GM12878 (cell line): Measurements from ENCODE around the gene CDC37. TPM values are rescaled to one million over a fixed set of nuclear protein-coding genes. Genes with fewer than 3 reads are reported as not detected.

Source experiments
- ATAC-seq: fragments of 200-7000 bp; cut with Tn5 transposase; 3 replicates; pipeline ENCODE4 v1.9.1; 2020; ENCODE audit warnings: mild to moderate bottlenecking, moderate library complexity
- BruUV-seq: library from RNA; stranded (reverse); fragments of 400-500 nt; replicated peaks from 2 replicates; lab custom pipeline; 2021; lab: Mats Ljungman, UMichigan
- CTCF ChIA-PET: fragments of 300-600 bp; sonication (Branson Sonifier 250); formaldehyde crosslinking; extraction: SDS; loops from one replicate; lab custom pipeline; 2021; ENCODE audit warnings: inconsistent platforms; lab: Yijun Ruan, JAX
- POLR2A ChIA-PET: fragments of 350-600 bp; formaldehyde crosslinking; extraction: SDS; loops from one replicate; lab custom pipeline; 2021; ENCODE audit warnings: inconsistent platforms; lab: Charles Lee
- RAD21 ChIA-PET: fragments of 300-600 bp; sonication (Branson Sonifier 250); formaldehyde crosslinking; loops from one replicate; lab custom pipeline; 2023; ENCODE audit warnings: antibody characterized with exemption; ENCODE audit not compliant: unreplicated experiment; lab: Charles Lee
- SMC1A ChIA-PET: fragments of 300-600 bp; sonication (Branson Sonifier 250); formaldehyde crosslinking; loops from one replicate; lab custom pipeline; 2023; ENCODE audit not compliant: unreplicated experiment, uncharacterized antibody; lab: Charles Lee
- DNase-seq: peaks from one replicate; pipeline ENCODE4 v3.0.0-alpha.2; 2011; ENCODE audit warnings: low read depth, low spot score
- FAIRE-seq: peaks from 3 replicates; lab custom pipeline; 2011; peaks lifted over from hg19 to GRCh38; lab: Jason Lieb, UNC
- H2AFZ ChIP-seq: 2 replicates; pipeline ENCODE4 v1.6.0; 2011; ENCODE audit warnings: low read depth, low read length, control low read depth; ENCODE audit not compliant: control insufficient read depth
- H3K27ac ChIP-seq: 2 replicates; pipeline ENCODE4 v1.5.1; 2011; ENCODE audit warnings: control low read depth; ENCODE audit not compliant: control insufficient read depth, insufficient read depth
- H3K27me3 ChIP-seq, 2 experiments: replicated peaks in 1 of 2; 2 replicates each; pipeline versions ENCODE4 v1.6.0 to v1.6.1; 2011; ENCODE audit warnings: low read length in 1 of 2; ENCODE audit not compliant: control insufficient read depth in 2 of 2, insufficient read depth in 2 of 2
- H3K36me3 ChIP-seq, 2 experiments: 2 replicates each; pipeline ENCODE4 v1.5.1; 2011; ENCODE audit warnings: low read length in 1 of 2; ENCODE audit not compliant: control insufficient read depth in 2 of 2, insufficient read depth in 2 of 2
- H3K4me1 ChIP-seq: 2 replicates; pipeline ENCODE4 v1.6.1; 2011; ENCODE audit warnings: mild to moderate bottlenecking, low read length, moderate library complexity, mixed read lengths; ENCODE audit not compliant: control insufficient read depth, insufficient read depth
- H3K4me2 ChIP-seq: 2 replicates; pipeline ENCODE4 v1.6.0; 2011; ENCODE audit warnings: control low read depth; ENCODE audit not compliant: control insufficient read depth, insufficient read depth
- H3K4me3 ChIP-seq: fragments of 200-600 bp; sonication (generic); 2 replicates; pipeline ENCODE4 v1.5.1; 2016
- H3K79me2 ChIP-seq: 2 replicates; pipeline ENCODE4 v1.6.0; 2011; ENCODE audit warnings: low read length; ENCODE audit not compliant: control insufficient read depth, insufficient read depth
- H3K9ac ChIP-seq: 2 replicates; pipeline ENCODE4 v1.8.0; 2011; ENCODE audit warnings: low read length, control low read depth, mixed read lengths; ENCODE audit not compliant: control insufficient read depth, insufficient read depth
- H3K9me3 ChIP-seq: replicated peaks from 3 replicates; pipeline ENCODE4 v1.5.1; 2011; ENCODE audit warnings: mild to moderate bottlenecking, low read length; ENCODE audit not compliant: control insufficient read depth, insufficient read depth
- H4K20me1 ChIP-seq: 2 replicates; pipeline ENCODE4 v1.6.0; 2011; ENCODE audit not compliant: control insufficient read depth, insufficient read depth
- BCL3 ChIP-seq: IDR thresholded peaks from 2 replicates; pipeline ENCODE4 v1.6.1; 2011; ENCODE audit warnings: borderline replicate concordance, low read depth, mild to moderate bottlenecking, moderate library complexity, low read length; ENCODE audit not compliant: insufficient read depth, poor library complexity, severe bottlenecking
- BMI1 ChIP-seq: fragments of 450-650 bp; IDR thresholded peaks from 2 replicates; pipeline ENCODE4 v1.6.1; 2016; ENCODE audit warnings: mild to moderate bottlenecking, moderate library complexity, borderline replicate concordance
- CHD2 ChIP-seq: IDR thresholded peaks from 2 replicates; pipeline ENCODE4 v1.6.1; 2011; ENCODE audit warnings: low read depth, low read length, improper control_type of control experiment, borderline replicate concordance
- DPF2 ChIP-seq: fragments of 450-650 bp; IDR thresholded peaks from 2 replicates; pipeline ENCODE4 v1.6.1; 2017; ENCODE audit warnings: mild to moderate bottlenecking
- GATAD2B ChIP-seq: fragments of 450-650 bp; conservative IDR thresholded peaks from 2 replicates; pipeline ENCODE4 v1.6.1; 2017; ENCODE audit warnings: low read depth, mild to moderate bottlenecking, moderate library complexity
- IKZF2 ChIP-seq, 2 experiments: fragments of 450-650 bp; IDR thresholded peaks; 2 replicates each; pipeline ENCODE4 v1.6.1; 2017; ENCODE audit warnings: mild to moderate bottlenecking in 2 of 2, moderate library complexity in 2 of 2
- JUND ChIP-seq: IDR thresholded peaks from 2 replicates; pipeline ENCODE4 v1.6.1; 2012; ENCODE audit warnings: low read depth, mild to moderate bottlenecking, low read length, improper control_type of control experiment, moderate library complexity
- LARP7 ChIP-seq: fragments of 450-650 bp; IDR thresholded peaks from 2 replicates; pipeline ENCODE4 v1.6.1; 2017; ENCODE audit warnings: mild to moderate bottlenecking
- MTA2 ChIP-seq: fragments of 450-650 bp; IDR thresholded peaks from 2 replicates; pipeline ENCODE4 v1.6.1; 2016; ENCODE audit warnings: low read depth, mild to moderate bottlenecking, moderate library complexity
- PBX3 ChIP-seq: IDR thresholded peaks from 2 replicates; pipeline ENCODE4 v1.6.1; 2011; ENCODE audit warnings: mild to moderate bottlenecking, low read depth, low read length, moderate library complexity; ENCODE audit not compliant: insufficient replicate concordance
- POLR2AphosphoS2 ChIP-seq: IDR thresholded peaks from 2 replicates; pipeline ENCODE4 v1.6.1; 2011; ENCODE audit warnings: low read depth, mild to moderate bottlenecking, low read length, improper control_type of control experiment, moderate library complexity
- RELA ChIP-seq: fragments of 450-650 bp; IDR thresholded peaks from 2 replicates; pipeline ENCODE4 v1.8.0; 2014; ENCODE audit warnings: borderline replicate concordance; ENCODE audit not compliant: partially characterized antibody
- SMAD1 ChIP-seq: fragments of 450-650 bp; IDR thresholded peaks from 2 replicates; pipeline ENCODE4 v1.6.1; 2018; ENCODE audit warnings: mild to moderate bottlenecking, low read depth; ENCODE audit not compliant: partially characterized antibody
- SREBF1 ChIP-seq: IDR thresholded peaks from 2 replicates; pipeline ENCODE4 v1.6.1; 2012; ENCODE audit warnings: mild to moderate bottlenecking, low read length
- TBL1XR1 ChIP-seq: IDR thresholded peaks from 2 replicates; pipeline ENCODE4 v1.6.1; 2012; ENCODE audit warnings: low read depth, low read length, improper control_type of control experiment
- USF2 ChIP-seq: IDR thresholded peaks from 2 replicates; pipeline ENCODE4 v1.6.1; 2011; ENCODE audit warnings: low read depth, low read length, improper control_type of control experiment, borderline replicate concordance
- ZNF217 ChIP-seq: fragments of 450-650 bp; IDR thresholded peaks from 2 replicates; pipeline ENCODE4 v1.6.1; 2017; ENCODE audit warnings: antibody characterized with exemption, mild to moderate bottlenecking
- WGBS: methylation state at CpG from one replicate; pipeline ENCODE4 v1.1.6; 2016; ENCODE audit warnings: low lambda C conversion rate; ENCODE audit not compliant: insufficient replicate concordance, insufficient coverage; ENCODE audit errors: missing lambda C conversion rate; 5-methylcytosine and 5-hydroxymethylcytosine counted together
- in situ Hi-C: fragments of 300-500 bp; cut with MboI; formaldehyde crosslinking; loops from 9 replicates; pipeline ENCODE4 v1.14.3; 2018; ENCODE audit warnings: mixed read lengths
- intact Hi-C: fragments of 100-400 bp; cut with micrococcal nuclease; formaldehyde crosslinking; loops from one replicate; pipeline ENCODE4 v1.14.2; 2022; ENCODE audit not compliant: unreplicated experiment
- polyA plus RNA-seq, 11 experiments: library from polyadenylated mRNA; depleted of rRNA in 4 of 11; unstranded in 6 of 11; stranded (reverse) in 5 of 11; fragments of >200 nt; fragmentation: Nextera tagmentation in 4 of 11; fragmentation: Illumina TruSeq in 1 of 11; extraction: Ambion mirVana in 4 of 11; extraction: Trizol in 1 of 11; gene quantifications; 1 replicate in 1 of 11; 2 replicates in 10 of 11; pipeline versions ENCODE4 v1.2.1 to v1.2.3, GENCODE V29; 2011 to 2016; ENCODE audit warnings: inconsistent platforms in 2 of 11, missing spikeins in 2 of 11, low read depth in 1 of 11
- total RNA-seq, 4 experiments: library from RNA; depleted of rRNA in 3 of 4; stranded (reverse); fragments of >200 nt in 3 of 4; fragmentation: Illumina TruSeq in 1 of 4; extraction: Trizol in 1 of 4; gene quantifications; 2 replicates each; pipeline versions ENCODE4 v1.2.1 to v1.2.3, GENCODE V29; 2013 to 2021

The CDC37 gene
- total and polyA plus RNA-seq, 10 of the 15 experiments (the other 5 are each of a cell fraction or from before 2014, with no cell fraction given): 4.7 to 265 (median 176) TPM

- TF ChIP-seq USF2: no peak
- 0 out of 2 replicates have a peak, but pooled peaks have one; percentile 51 for TF ChIP-seq GATAD2B
- TF ChIP-seq POLR2AphosphoS2: no peak
- TF ChIP-seq CHD2: no peak
- TF ChIP-seq MTA2: peak; percentile 13; the same call in 1 of the 2 replicates
- no peak for TF ChIP-seq RELA
- TF ChIP-seq DPF2: peak; percentile 36
- no peak for TF ChIP-seq JUND
- 0 out of 2 replicates have a peak, but pooled peaks have one; percentile 50 for TF ChIP-seq ZNF217
- 0 out of 2 replicates have a peak, but pooled peaks have one; percentile 24 for TF ChIP-seq BMI1
- no peak for TF ChIP-seq PBX3
- TF ChIP-seq TBL1XR1: no peak
- no peak for TF ChIP-seq SREBF1
- peak; percentile 17 to 27; a peak in 1 of 4 replicates for TF ChIP-seq IKZF2 (IDR thresholded peaks at IDR 0.05)
- TF ChIP-seq SMAD1: no peak
- TF ChIP-seq LARP7: 0 out of 2 replicates have a peak, but pooled peaks have one; percentile 66
- TF ChIP-seq BCL3: no peak
- TF ChIP-seq, all 136 proteins: peak for 7
- DNase-seq (no peak), ATAC-seq (peak; percentile 12), FAIRE-seq (no peak)
- Histone ChIP-seq H3K36me3 (peaks cover 3 to 5% of the 10 kb centered on the region in 2 experiments; a peak in 3 of 4 replicates), H4K20me1 (no peaks in the 10 kb centered on the region), H3K79me2 (peaks cover 25% of the 10 kb centered on the region), H3K4me2 (peak overlapping the region; percentile 92), H3K9me3 (no peaks in the 10 kb centered on the region), H3K27ac (peak overlapping the region; percentile 87), H2AFZ (peak overlapping the region; percentile 74), H3K27me3 (no peaks in the 10 kb centered on the region), H3K4me1 (peaks cover 14% of the 10 kb centered on the region), H3K4me3 (peak overlapping the region; percentile 95), H3K9ac (peak overlapping the region; percentile 86)
- ChIA-PET POLR2A (interaction anchor here (0.7 to 3.4 kb wide), 13 partner anchors 9 to 498 kb away, joined by 3 to 43 read pairs (median 4); partner anchors contain the start of genes CDC37, DNMT1, ICAM1 and ICAM5), CTCF (interaction anchor here (0.6 to 12.4 kb wide), 7 partner anchors 9 to 121 kb away, joined by 3 to 370 read pairs (median 6); partner anchors contain the start of genes ICAM1 and RAVER1), RAD21 (interaction anchor here (0.6 to 5.6 kb wide), 15 partner anchors 9 to 448 kb away, joined by 3 to 62 read pairs (median 4); partner anchors contain the start of genes CDC37, DNMT1, ICAM1 and ICAM5), SMC1A (interaction anchor here (0.9 to 4.5 kb wide), 7 partner anchors 9 to 109 kb away, joined by 3 to 39 read pairs (median 5); partner anchors contain the start of genes CDC37, ICAM1, ICAM5 and RAVER1)
- in situ Hi-C loops (no loop called here), intact Hi-C loops (loop anchor here (1.0 to 10.0 kb wide), 3 partner anchors 23 to 275 kb away; partner anchors contain the start of genes ANGPTL6, CDC37, ICAM1 and PPAN)
- TSS peak; percentile 95 for BruUV-seq
- 0% methylated on average over 10 of the region's 10 CpGs for WGBS
Observed at GRCh38 chr19:10379880-10380312, 23.4 kb downstream of the CDC37 start.
